IPS-18a (cell line): ENCODE data around the gene STK39.
A peak's percentile ranks its signal among the peaks of the same experiment; 100 is the strongest.

ENCODE experiments used
- H3K27ac ChIP-seq: one replicate; pipeline ENCODE4 v1.5.1; 2013; ENCODE audit warnings: low read length
- H3K27me3 ChIP-seq: one replicate; pipeline ENCODE4 v1.6.1; 2013; ENCODE audit warnings: mild to moderate bottlenecking, low read length; ENCODE audit not compliant: control insufficient read depth, insufficient read depth
- H3K36me3 ChIP-seq: one replicate; pipeline ENCODE4 v1.6.1; 2013; ENCODE audit warnings: low read depth, low read length; ENCODE audit not compliant: control insufficient read depth
- H3K4me1 ChIP-seq: one replicate; pipeline ENCODE4 v1.6.1; 2013; ENCODE audit warnings: low read depth, low read length; ENCODE audit not compliant: control insufficient read depth
- H3K4me3 ChIP-seq: one replicate; pipeline ENCODE4 v1.5.1; 2013; ENCODE audit warnings: low read length
- H3K9ac ChIP-seq: one replicate; pipeline ENCODE4 v1.6.1; 2013; ENCODE audit warnings: mild to moderate bottlenecking, low read length, moderate library complexity
- H3K9me3 ChIP-seq: one replicate; pipeline ENCODE4 v1.6.1; 2013; ENCODE audit warnings: low read depth, low read length; ENCODE audit not compliant: control insufficient read depth

Gene STK39

DNA sequence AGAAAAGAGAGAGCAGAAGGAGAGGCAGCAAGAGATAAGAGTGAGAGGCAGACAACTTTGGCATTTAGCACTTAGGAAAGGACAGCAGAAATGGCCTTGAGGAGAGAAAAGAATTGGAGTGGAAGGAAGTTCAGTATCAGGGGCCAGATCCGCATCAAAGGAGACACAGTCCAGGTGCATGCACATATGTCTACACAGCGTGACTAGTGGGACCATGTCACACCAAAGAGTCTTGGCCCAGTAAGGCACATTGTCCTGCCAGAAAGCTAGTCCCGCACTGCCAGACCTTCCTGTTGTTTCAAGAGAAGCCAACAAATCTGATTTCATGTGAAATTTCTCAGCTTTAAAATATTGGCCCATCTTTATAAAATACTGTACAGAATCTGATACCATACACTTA is 8.5 kb upstream of the STK39 start:
- no peaks in the 10 kb centered on the region for H3K27me3 ChIP-seq
- no peaks in the 10 kb centered on the region for H3K4me1 ChIP-seq
- no peak overlapping the region for H3K27ac ChIP-seq
- H3K9me3 ChIP-seq, result no peaks in the 10 kb centered on the region
- H3K36me3 ChIP-seq, result no peaks in the 10 kb centered on the region
- H3K9ac ChIP-seq, result no peak overlapping the region
- no peak overlapping the region for H3K4me3 ChIP-seq

DNA sequence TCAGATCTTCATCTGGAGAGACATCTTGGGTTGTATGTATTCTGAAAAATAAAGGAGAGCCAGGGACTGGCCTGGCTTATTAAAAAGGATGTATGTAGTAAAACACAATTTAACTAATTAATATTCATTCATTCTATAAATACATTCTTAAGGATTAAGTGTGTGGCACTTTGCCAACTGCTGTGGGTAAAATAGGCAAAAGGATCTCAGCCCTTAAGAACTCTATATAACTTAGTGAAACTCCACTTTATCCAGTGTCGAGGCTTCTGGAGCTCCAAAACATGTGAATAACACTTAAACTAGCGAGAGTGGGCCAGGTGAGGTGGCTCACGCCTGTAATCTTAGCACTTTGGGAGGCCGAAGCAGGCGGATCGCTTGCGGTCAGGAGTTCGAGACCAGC is 7.7 kb upstream of the STK39 start:
- no peaks in the 10 kb centered on the region for H3K9me3 ChIP-seq
- H3K36me3 ChIP-seq, result no peaks in the 10 kb centered on the region
- H3K4me1 ChIP-seq, result no peaks in the 10 kb centered on the region
- no peak overlapping the region for H3K27ac ChIP-seq
- H3K9ac ChIP-seq, result no peak overlapping the region
- no peak overlapping the region for H3K4me3 ChIP-seq
- H3K27me3 ChIP-seq, result peaks cover under 1% of the 10 kb centered on the region

- Histone ChIP-seq H3K4me3 (no peak overlapping the region), H3K36me3 (no peaks in the 10 kb centered on the region), H3K9me3 (no peaks in the 10 kb centered on the region), H3K9ac (no peak overlapping the region), H3K27me3 (peaks cover 7% of the 10 kb centered on the region), H3K27ac (no peak overlapping the region), H3K4me1 (no peaks in the 10 kb centered on the region)
Measured at GRCh38 chr2:168254158-168254935, 7.0 kb upstream of the STK39 start.

- Histone ChIP-seq H3K9me3 (no peaks in the 10 kb centered on the region), H3K27ac (no peak overlapping the region), H3K4me3 (no peak overlapping the region), H3K9ac (no peak overlapping the region), H3K27me3 (peaks cover 14% of the 10 kb centered on the region), H3K4me1 (peaks cover 6% of the 10 kb centered on the region), H3K36me3 (no peaks in the 10 kb centered on the region)
Measured at GRCh38 chr2:168253379-168253778, 6.0 kb upstream of the STK39 start.

- H3K27me3 ChIP-seq, result peaks cover 15% of the 10 kb centered on the region
- H3K9ac ChIP-seq, result no peak overlapping the region
Measured at GRCh38 chr2:168252976-168253375, 5.6 kb upstream of the STK39 start.

DNA sequence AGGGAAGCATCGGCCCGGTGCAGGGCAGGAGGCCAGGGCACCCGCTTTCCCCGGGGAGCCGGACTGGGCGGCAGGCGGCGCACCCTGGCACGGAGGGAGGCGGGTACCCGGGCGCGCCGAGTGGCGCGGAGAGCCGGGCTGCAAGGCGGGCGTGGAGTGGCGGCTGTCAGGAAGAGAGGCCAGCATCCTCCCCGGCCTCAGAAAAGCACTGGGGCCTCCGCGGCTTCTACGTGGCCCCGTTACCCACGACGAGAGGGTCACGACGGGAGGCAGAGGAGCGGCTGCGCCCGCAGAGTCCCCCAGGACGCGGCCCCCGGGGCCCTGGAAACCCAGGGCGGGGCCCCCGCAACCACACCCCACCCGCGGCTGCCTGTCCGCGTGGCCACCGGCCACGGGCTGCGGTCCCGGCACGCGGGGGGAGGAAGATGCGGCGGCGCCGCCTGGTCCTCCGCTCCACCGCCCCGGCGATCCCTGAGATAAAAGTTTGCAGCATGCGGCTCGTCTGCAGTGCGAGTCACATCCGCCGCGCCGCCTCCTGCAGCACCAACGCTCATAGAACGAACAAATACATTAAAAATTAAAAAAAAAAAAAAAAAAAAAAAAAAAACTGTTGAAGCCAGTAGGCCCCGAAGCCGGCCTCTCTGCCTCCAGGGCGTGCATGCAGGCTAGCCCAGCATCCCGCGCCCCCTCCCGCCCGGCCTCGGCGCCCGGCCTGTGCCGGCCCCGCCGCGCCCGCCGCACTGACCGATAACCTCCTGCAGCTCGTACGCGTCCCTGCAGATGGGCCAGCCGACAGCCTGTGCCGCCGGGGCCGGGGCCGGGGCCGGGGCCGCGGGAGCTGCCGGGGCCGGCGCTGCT is 683 bp downstream of the STK39 start:
- Histone ChIP-seq H3K27ac (no peak overlapping the region), H3K36me3 (no peaks in the 10 kb centered on the region), H3K27me3 (peaks cover 15% of the 10 kb centered on the region), H3K4me3 (peak overlapping the region; percentile 63), H3K9ac (peak overlapping the region; percentile 62), H3K4me1 (peaks cover 17% of the 10 kb centered on the region), H3K9me3 (no peaks in the 10 kb centered on the region)

More at GRCh38 chr2:168252976-168253375, 5.6 kb upstream of the STK39 start:
- Histone ChIP-seq H3K36me3 (no peaks in the 10 kb centered on the region), H3K4me3 (no peak overlapping the region), H3K4me1 (peaks cover 10% of the 10 kb centered on the region), H3K27ac (no peak overlapping the region), H3K9me3 (no peaks in the 10 kb centered on the region)

DNA sequence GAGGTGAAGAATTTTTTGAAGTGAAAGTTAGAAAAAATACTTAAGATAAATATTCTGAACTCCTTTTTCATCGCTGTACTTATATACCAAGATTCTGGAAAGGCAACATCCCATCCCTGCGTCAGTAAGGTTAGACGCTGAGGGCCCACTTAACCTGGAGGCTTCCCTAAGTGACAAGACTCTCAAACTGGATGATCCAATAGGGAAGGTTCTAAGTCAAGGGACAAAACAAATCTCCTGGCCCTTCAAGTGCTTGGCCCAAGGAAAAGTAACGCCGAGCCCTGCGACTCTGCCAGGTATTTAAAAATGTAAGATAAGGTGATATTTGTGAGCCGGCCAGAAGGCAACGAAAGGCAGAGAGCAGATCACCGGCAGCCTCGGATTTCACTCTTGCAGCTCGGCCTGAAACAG is 1.3 kb downstream of the STK39 start:
- Histone ChIP-seq H3K27me3 (peaks cover 15% of the 10 kb centered on the region), H3K9ac (peak overlapping the region; percentile 62), H3K4me1 (peaks cover 17% of the 10 kb centered on the region), H3K36me3 (no peaks in the 10 kb centered on the region), H3K27ac (no peak overlapping the region), H3K9me3 (no peaks in the 10 kb centered on the region), H3K4me3 (peak overlapping the region; percentile 63)

DNA sequence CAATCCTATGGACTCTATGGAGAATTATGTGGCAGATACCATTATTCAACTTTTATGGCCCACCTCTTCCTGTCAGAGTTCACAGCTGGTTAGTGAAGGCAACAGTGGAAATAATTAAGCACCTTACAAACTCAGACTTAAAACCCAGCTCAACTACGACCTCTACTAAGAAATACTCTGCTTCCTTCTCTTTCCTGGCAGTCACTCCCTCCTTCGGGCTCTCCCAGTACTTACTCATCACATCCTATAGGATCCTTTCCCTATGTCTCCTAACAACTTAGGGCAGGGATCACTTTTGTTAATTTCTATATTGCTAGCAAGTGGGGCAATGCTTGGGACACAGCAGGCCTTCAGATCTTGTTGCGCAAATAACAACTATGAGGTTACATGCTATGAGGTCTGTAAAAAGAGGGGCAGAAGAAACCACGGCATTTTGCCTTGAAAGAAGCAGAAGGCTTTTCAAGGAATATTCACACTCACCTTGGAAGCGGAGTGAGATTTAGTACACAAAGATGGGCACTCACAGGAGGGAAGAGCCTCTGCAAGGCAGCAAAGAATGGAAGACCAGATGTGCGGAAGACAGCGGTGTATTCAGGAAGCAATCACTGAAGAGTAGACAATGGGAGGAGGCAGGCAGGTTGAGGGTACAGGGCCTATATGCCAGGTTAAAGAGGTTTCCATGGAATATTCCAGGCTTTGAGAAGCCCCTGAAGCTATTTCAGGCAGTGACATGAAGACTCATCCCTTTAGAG is 2.1 kb downstream of the STK39 start:
- H3K27ac ChIP-seq, result no peak overlapping the region
- no peak overlapping the region for H3K4me3 ChIP-seq
- H3K9ac ChIP-seq, result no peak overlapping the region

DNA sequence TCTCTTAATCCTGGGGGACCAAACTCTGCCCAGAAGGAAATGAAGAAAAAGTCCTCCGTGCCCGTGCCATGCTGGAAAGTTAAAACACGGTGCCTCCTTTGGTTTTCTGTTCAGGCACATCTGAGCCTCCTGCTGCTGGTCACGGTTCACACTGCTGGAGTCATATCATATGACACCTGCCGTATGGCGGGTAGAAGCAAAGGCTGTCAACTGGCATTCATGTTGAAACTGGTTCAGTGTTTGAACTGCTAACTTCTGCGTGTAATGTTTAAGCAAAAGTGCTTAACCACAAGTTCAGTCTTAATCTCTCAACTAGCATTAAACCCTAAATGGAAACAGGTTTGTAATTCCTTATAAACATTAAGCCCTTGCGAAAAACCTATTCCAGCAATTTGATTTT is 3.1 kb downstream of the STK39 start:
- Histone ChIP-seq H3K9me3 (no peaks in the 10 kb centered on the region), H3K4me3 (no peak overlapping the region), H3K4me1 (peaks cover 17% of the 10 kb centered on the region), H3K36me3 (no peaks in the 10 kb centered on the region), H3K27me3 (peaks cover 8% of the 10 kb centered on the region), H3K9ac (no peak overlapping the region), H3K27ac (no peak overlapping the region)

More for the DNA sequence above, 2.1 kb downstream of the STK39 start:
- H3K36me3 ChIP-seq, result no peaks in the 10 kb centered on the region
- H3K4me1 ChIP-seq, result peaks cover 17% of the 10 kb centered on the region
- H3K9me3 ChIP-seq, result no peaks in the 10 kb centered on the region
- H3K27me3 ChIP-seq, result peaks cover 15% of the 10 kb centered on the region

DNA sequence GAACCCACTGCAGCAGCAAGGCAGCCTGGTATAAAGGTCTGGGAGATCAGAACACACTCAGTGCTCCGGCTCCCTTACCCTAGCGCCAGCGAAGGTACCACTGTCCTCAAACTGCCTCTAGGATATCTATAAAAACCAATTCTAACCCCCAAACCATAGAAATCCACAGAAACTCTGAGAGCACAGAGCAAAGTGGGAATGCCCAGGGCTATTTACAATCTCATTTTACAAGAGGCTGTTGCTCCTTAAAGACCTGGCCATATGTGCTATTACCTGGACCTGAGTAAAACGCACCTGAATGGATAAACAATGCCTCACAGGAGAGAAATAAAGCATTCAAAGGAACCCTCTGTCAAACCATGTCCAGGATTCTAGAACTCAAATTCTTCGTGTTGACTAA is 4.3 kb downstream of the STK39 start:
- Histone ChIP-seq H3K4me3 (no peak overlapping the region), H3K27me3 (no peaks in the 10 kb centered on the region), H3K9me3 (no peaks in the 10 kb centered on the region), H3K4me1 (peaks cover 7% of the 10 kb centered on the region), H3K36me3 (no peaks in the 10 kb centered on the region), H3K27ac (no peak overlapping the region), H3K9ac (no peak overlapping the region)

DNA sequence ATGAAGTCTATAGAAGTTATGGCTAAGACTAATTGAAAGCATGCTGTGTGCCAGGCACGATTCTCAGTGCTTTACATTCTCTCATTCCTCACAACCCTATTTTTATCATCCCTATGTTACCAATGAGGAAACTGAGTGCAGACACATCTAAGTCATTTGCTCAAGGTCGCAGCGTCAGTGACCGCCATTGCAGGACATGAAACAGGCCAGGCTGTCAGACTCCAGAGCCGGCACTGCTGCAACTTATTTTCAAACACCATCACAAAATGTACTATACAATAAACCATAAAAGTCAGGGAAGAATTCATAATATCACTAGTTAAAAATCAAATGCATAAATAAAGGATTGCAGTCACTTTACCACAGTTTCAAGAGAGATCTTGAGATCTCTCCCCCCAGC is 5.6 kb downstream of the STK39 start:
- Histone ChIP-seq H3K9me3 (no peaks in the 10 kb centered on the region), H3K4me3 (no peak overlapping the region), H3K4me1 (peaks cover 6% of the 10 kb centered on the region), H3K36me3 (no peaks in the 10 kb centered on the region), H3K27me3 (no peaks in the 10 kb centered on the region), H3K27ac (no peak overlapping the region), H3K9ac (no peak overlapping the region)
